Activated naive CD8-positive, alpha-beta T cell treated with anti-CD3 and anti-CD28 coated beads, Interleukin-2, amount 50 U/mL, for 16 hours (primary cell): ENCODE measurements around the gene MINDY4.

Experiments used
- DNase-seq: peaks from one replicate; pipeline ENCODE4 v3.0.0-alpha.2; 2020; ENCODE audit warnings: low read depth, low spot score

The MINDY4 gene

DNA sequence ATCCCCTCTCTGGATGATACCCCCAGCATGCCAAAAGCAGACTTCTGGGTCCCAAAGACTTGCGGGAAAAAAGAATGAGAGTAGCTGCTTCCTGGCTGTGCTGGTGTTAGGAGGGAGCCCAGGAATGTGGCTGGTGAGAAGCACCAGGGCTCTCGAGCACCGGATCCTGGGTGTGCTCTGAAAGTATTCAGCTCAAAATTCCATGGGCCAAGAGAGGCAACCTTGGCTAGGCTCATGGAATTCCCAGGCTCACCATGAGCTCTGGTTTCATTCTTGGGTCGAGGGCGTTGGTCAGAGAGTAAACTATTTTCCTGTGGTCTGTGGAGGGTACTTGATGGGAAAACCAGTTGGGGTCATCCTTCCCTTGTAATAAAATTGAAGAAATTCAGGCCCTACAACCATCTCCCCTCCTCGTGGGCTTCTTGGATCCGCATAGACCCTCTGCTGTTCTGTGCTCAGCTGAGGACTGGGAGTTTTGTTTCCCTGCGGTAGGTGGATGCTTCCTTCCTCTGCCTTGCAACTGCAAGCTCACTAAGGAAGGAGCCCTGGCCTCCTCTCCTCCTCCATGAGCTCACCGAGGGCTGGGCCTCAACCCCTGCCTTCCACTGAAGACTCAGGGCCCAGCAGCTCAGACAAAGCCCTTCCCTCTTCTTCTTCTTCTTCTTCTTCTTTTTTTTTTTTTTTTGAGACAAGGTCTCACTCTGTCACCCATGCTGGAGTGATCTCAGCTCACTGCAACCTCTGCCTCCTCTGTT lies 106.0 kb downstream of the MINDY4 start:
- DNase-seq, result no peak

GRCh38 chr7:30877993-30878392 lies 106.8 kb downstream of the MINDY4 start:
- DNase-seq, result no peak

- DNase-seq, result no peak
Observed at GRCh38 chr7:30879139-30880124, 108.2 kb downstream of the MINDY4 start.

DNA sequence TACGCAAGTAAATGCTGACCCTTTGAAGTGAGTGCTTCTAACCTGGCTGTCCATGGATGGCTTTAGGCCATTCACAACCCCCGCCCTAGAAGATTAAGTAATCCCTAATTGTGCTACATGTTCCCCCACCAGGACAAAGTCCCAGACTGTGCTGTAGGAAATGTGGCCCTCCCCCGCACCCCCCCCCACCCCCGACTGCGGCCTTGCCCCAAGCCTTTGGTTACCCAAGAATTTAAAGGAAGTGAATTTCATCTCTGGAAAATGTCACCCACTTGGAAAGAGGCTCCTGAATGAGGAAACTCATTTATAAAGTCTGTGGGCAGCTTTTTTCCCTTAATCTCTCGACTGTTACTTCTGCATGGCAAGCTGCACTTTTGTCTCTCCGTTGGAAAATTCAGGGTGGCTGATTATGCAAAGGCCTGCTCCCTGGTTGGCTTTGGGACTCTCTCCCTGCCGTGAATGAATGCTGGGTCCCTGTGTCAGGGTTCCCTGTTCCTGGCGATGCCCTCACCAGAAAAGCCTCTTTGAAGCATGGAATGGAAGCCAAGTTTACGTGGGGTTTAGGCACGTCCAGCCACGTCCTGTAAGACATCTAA lies 109.0 kb downstream of the MINDY4 start:
- DNase-seq, result no peak

- no peak for DNase-seq
Observed at GRCh38 chr7:30880941-30881340, 109.7 kb downstream of the MINDY4 start.

DNA sequence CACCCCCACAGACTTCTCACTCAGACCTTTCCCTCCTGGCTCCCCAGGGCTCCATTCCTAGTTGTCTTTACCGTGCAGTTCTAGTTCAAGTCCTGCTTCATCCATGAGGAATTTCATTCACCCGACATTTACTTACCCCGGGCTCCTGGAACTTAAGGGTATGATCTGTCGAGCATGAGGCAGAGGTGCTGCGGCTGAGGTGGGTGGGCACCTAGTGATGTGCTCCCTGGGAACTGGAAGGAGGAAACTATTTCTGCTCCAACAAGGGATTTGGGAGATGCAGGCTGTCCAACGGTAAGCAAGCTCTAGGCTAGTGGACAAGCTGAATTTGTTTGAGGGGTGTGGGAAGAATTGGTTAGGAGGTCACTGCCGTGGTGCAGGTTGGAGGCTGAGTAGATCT lies 110.2 kb downstream of the MINDY4 start:
- DNase-seq, result no peak

DNA sequence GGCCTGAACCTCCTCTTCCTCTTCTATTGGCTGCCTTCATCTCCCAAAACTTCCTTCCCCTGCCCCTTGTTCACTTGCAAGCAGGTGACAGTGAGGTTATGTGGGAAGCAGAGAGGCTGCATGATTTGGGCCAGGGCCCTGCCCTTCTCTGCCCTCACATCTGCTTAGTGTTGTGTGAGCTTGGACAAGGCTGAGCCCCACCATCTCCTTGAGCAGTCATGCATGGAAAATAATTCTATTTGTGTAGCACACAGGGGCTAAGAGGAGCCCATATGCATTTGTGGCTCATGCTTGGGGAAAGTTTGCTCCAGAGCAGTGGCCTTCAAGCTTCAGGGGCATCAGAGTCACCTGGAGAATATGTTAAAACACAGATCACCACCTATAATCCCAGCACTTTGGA lies 113.7 kb downstream of the MINDY4 start:
- no peak for DNase-seq

- no peak for DNase-seq
Observed at GRCh38 chr7:30886608-30887011, 115.4 kb downstream of the MINDY4 start.

GRCh38 chr7:30887464-30887872 lies 116.3 kb downstream of the MINDY4 start:
- no peak for DNase-seq

- DNase-seq, result no peak
Observed at GRCh38 chr7:30888747-30889146, 117.5 kb downstream of the MINDY4 start.

- DNase-seq, result no peak
Observed at GRCh38 chr7:30890226-30890625, 119.0 kb downstream of the MINDY4 start.

GRCh38 chr7:30893357-30893756 lies 122.1 kb downstream of the MINDY4 start:
- no peak for DNase-seq

DNA sequence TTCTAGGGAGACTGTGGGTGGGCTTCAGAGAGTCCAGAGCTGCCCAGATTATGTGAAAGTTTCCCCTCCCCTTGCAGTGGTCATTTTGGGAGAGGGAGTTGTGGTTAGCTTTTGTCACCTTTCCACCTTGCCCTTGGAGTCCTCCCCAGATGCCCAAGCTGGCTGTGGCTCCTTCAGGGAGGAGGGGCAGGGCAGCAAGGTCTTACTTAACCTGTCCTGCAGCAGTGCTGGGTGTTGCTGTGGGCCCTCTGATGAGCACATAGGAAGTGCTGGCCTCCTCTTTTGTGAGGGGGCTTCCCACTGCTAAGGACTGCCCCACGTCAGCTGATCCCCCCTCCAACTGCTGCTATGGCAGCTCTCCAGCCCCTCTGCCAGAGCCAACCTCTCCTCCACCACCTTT lies 122.8 kb downstream of the MINDY4 start:
- DNase-seq, result no peak

DNA sequence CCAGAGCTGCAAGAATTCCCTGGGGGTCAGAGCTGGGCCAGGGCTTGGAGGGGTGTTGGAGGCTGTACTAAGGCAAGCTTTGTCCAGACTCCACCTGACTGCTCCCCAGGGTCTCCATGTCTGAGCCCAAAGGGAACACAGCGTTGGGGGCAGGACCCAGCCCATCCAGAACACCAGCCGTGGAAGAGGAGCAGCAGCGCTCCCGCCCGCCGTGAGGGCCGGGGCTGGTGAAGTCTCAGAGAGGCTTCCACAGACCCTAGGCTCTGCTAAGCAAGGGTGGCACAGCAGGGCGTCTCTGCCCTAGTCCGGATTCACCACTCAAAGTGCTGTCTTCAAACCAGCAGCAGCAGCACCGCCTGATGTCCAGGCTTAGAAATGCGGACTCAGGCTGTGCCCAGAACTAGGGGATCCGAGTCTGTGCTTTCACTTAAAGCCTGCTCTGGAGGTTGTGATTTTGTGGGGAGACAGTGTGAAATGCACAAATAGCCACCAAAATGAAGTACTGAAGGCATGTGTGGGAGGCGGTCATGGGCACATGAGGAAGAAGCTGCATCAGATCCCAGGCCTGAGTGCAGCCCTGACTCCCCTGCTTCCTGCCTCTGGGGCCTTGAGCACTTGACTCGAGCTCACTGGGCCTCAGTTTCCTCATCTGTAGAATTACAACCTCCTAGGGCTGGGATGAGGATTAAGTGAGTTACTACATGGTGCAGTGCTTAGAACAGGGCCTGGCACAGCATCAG lies 123.8 kb downstream of the MINDY4 start:
- no peak for DNase-seq

- DNase-seq, result no peak
Observed at GRCh38 chr7:30896036-30896435, 124.8 kb downstream of the MINDY4 start.

DNA sequence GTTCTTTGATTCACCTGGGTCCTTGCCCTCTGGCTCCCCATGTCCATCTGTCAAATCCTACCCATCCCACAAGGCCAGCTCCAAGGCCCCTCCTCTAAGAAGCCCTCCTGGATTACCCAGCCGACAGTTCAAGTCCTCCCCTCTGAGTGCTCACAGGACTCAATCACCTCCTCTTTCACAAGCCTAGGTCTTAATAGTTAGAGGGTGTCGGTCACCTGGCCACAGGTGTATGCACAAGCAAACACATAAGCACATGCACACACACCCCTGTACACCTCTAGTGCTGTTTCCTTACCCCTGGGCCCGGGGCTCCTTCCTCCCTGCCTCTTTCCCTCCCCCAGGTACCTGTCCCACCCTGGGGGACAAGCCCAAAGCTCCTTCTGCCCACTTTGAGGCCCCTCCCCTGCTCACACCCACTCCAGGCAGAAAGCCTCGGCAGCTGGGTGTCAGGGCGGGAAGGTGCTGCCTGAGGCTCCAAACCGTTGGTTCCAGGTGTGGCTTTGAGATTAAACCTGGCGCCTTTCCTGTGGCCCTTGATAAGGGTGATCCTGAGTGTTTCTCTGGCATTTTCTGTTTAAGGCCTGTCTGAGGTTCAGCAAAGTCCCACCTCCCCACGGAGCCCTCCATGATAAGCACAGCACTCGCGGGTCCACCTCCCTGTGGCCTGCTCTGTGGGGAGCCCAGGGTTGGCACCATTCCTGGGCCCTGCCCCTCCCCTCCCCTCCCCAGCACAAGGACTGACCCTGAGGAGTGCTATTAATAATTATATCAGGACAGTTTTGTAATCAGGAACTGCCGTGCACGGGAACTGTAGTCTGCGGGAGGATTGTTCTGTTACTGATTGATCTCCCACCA lies 125.8 kb downstream of the MINDY4 start:
- no peak for DNase-seq

DNA sequence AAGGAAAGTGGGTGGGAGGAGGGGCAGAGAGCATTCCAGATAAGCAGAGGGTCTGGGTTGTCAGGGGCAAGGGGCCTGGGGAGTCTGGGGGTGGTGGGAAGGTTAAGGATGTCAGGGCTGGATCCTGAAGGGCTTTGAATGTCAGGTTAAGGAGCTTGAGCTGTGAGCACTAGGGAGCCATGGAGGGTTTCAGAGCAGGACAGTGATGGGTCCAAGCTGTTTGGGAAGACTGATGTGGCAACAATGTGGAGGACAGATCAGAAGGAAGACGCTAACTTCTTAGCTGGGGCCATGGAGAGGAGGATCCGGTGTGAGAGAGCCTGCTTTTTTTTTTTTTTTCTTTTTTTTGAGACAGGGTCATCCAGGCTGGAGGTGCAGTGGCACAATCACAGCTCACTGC lies 126.6 kb downstream of the MINDY4 start:
- no peak for DNase-seq

- no peak for DNase-seq
Observed at GRCh38 chr7:30898411-30898810, 127.2 kb downstream of the MINDY4 start.

GRCh38 chr7:30899066-30899465 lies 127.8 kb downstream of the MINDY4 start:
- DNase-seq, result no peak

DNA sequence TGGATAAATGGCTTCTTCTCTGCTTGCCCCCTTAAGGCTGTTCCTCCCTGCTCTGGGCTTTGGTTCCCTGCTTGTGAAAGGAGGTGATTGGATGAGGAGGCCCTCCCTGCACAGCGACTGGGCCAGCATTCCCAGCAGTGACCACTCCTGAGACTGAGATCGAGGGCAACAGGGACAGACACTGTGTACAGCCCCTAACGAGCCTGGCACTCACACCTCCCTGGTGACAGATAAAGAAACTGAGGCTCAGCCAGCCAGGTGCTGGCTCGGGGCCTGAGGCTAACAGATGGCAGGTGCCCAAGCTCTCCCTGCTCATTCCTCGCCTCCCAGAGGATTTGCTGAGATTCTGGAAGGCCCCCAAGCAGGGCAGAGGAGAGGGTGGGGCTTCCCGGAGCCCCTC lies 128.4 kb downstream of the MINDY4 start:
- no peak for DNase-seq

DNA sequence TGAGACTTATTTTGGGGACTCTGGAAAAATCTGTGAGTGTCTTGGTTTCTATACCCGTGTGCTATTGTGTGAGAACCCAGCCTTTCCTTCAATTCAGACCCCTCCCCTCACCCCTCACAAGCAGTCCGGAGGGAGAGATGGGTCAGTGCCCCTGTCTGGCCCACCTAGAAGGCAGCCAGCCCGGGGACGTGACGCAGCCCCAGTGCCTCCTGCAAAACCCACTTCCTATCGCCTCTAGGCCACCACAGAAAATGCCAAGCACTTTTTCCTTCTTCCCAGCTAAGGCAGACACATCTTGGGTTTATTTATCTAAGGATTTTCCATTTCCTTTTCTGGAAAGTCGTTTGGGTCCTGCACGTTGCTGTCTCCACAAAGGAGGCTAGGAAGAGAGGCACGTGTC lies 128.8 kb downstream of the MINDY4 start:
- no peak for DNase-seq
